Stimulated activated CD8-positive, alpha-beta memory T cell treated with anti-CD3 and anti-CD28 coated beads, Interleukin-15, amount 100 ng/mL, for 4 hours (primary cell): Measurements from ENCODE around the gene CREB3L2.
"Not testable (repeated sequence)": the region's sequence is repeated elsewhere in the genome, so short reads cannot be mapped to it uniquely, and the experiment has no call there.

ENCODE experiments used
- DNase-seq, 2 donors: peaks; one replicate each; pipeline ENCODE4 v3.0.0-alpha.2; 2020; ENCODE audit warnings: low read depth in 2 of 2

The CREB3L2 gene

GRCh38 chr7:137987968-137988367 is 13.9 kb downstream of the CREB3L2 start:
- no peak for DNase-seq

GRCh38 chr7:137987563-137987962 is 14.3 kb downstream of the CREB3L2 start:
- DNase-seq: no peak

GRCh38 chr7:137987018-137987349 is 14.9 kb downstream of the CREB3L2 start:
- DNase-seq: no peak

GRCh38 chr7:137986252-137987017 is 15.5 kb downstream of the CREB3L2 start:
- DNase-seq: no peak

GRCh38 chr7:137985897-137986251 is 16.0 kb downstream of the CREB3L2 start:
- no peak for DNase-seq

- no peak for DNase-seq
Observed at GRCh38 chr7:137985253-137985896, 16.5 kb downstream of the CREB3L2 start.

GRCh38 chr7:137984181-137985041 is 17.5 kb downstream of the CREB3L2 start:
- DNase-seq: no peak

- DNase-seq: no peak
Observed at GRCh38 chr7:137983323-137984008, 18.4 kb downstream of the CREB3L2 start.

- DNase-seq: not testable (repeated sequence)
Observed at GRCh38 chr7:137982394-137982793, 19.5 kb downstream of the CREB3L2 start.

GRCh38 chr7:137981668-137982067 is 20.2 kb downstream of the CREB3L2 start:
- DNase-seq: no peak

GRCh38 chr7:137981175-137981574 is 20.7 kb downstream of the CREB3L2 start:
- DNase-seq: no peak

GRCh38 chr7:137980308-137980707 is 21.6 kb downstream of the CREB3L2 start:
- DNase-seq: no peak

GRCh38 chr7:137978464-137979237 is 23.2 kb downstream of the CREB3L2 start:
- no peak for DNase-seq

GRCh38 chr7:137977173-137977572 is 24.7 kb downstream of the CREB3L2 start:
- DNase-seq: no peak

GRCh38 chr7:137976696-137977095 is 25.2 kb downstream of the CREB3L2 start:
- no peak for DNase-seq

- DNase-seq: no peak
Observed at GRCh38 chr7:137976232-137976631, 25.7 kb downstream of the CREB3L2 start.

GRCh38 chr7:137975768-137976167 is 26.1 kb downstream of the CREB3L2 start:
- DNase-seq: no peak

GRCh38 chr7:137975221-137975620 is 26.7 kb downstream of the CREB3L2 start:
- DNase-seq: no peak

GRCh38 chr7:137974766-137975165 is 27.1 kb downstream of the CREB3L2 start:
- no peak for DNase-seq

GRCh38 chr7:137970253-137970975 is 31.5 kb downstream of the CREB3L2 start:
- DNase-seq: no peak

GRCh38 chr7:137969828-137970227 is 32.1 kb downstream of the CREB3L2 start:
- no peak for DNase-seq
